ENCODE measurements around the gene ATRNL1. TPM values are rescaled to one million over a fixed set of nuclear protein-coding genes. Genes with fewer than 3 reads are reported as not detected.

The ATRNL1 gene
- total and polyA plus RNA-seq, 2 experiments from 2014 or later = 4.8 to 29.7 TPM

DNA sequence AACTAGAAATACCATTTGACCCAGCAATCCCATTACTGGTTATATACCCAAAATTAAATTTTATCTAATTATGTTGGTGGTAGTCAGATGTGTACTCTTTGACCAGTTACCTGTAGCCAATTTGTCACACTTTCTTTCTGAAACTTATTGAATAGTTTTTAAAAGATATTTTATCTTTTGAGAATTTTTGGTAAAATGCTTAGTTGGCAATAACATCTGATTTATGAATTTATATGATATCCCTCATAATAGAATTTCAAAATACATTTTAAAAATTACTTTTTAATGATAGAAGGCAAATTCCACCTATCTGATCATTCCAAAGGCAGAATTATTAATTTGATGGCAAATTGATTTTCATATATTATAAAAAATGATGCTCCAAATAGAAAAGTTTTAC is 569.3 kb downstream of the ATRNL1 start:
- Mint-ChIP-seq H3K27me3 (ENCODE audit: insufficient read depth, low read depth, poor library complexity) (no peaks in the 10 kb centered on the region), H3K9me3 (no peaks in the 10 kb centered on the region), H3K4me3 (no peak overlapping the region), H3K4me1 (no peaks in the 10 kb centered on the region; the same call in 2 of the 3 replicates), H3K27ac (no peak overlapping the region), H3K36me3 (ENCODE audit: low read depth) (no peaks in the 10 kb centered on the region)
- H4K20me1 ChIP-seq (replicated peaks; ENCODE audit: insufficient read depth) = no peaks in the 10 kb centered on the region
- no peaks in the 10 kb centered on the region for H3K79me2 ChIP-seq (replicated peaks; ENCODE audit: insufficient read depth)
- H3K36me3 ChIP-seq (ENCODE audit: insufficient read depth) = no peaks in the 10 kb centered on the region
- H3F3A ChIP-seq (replicated peaks; ENCODE audit: low read depth) = no peaks in the 10 kb centered on the region
- TF ChIP-seq, protein P1, sequence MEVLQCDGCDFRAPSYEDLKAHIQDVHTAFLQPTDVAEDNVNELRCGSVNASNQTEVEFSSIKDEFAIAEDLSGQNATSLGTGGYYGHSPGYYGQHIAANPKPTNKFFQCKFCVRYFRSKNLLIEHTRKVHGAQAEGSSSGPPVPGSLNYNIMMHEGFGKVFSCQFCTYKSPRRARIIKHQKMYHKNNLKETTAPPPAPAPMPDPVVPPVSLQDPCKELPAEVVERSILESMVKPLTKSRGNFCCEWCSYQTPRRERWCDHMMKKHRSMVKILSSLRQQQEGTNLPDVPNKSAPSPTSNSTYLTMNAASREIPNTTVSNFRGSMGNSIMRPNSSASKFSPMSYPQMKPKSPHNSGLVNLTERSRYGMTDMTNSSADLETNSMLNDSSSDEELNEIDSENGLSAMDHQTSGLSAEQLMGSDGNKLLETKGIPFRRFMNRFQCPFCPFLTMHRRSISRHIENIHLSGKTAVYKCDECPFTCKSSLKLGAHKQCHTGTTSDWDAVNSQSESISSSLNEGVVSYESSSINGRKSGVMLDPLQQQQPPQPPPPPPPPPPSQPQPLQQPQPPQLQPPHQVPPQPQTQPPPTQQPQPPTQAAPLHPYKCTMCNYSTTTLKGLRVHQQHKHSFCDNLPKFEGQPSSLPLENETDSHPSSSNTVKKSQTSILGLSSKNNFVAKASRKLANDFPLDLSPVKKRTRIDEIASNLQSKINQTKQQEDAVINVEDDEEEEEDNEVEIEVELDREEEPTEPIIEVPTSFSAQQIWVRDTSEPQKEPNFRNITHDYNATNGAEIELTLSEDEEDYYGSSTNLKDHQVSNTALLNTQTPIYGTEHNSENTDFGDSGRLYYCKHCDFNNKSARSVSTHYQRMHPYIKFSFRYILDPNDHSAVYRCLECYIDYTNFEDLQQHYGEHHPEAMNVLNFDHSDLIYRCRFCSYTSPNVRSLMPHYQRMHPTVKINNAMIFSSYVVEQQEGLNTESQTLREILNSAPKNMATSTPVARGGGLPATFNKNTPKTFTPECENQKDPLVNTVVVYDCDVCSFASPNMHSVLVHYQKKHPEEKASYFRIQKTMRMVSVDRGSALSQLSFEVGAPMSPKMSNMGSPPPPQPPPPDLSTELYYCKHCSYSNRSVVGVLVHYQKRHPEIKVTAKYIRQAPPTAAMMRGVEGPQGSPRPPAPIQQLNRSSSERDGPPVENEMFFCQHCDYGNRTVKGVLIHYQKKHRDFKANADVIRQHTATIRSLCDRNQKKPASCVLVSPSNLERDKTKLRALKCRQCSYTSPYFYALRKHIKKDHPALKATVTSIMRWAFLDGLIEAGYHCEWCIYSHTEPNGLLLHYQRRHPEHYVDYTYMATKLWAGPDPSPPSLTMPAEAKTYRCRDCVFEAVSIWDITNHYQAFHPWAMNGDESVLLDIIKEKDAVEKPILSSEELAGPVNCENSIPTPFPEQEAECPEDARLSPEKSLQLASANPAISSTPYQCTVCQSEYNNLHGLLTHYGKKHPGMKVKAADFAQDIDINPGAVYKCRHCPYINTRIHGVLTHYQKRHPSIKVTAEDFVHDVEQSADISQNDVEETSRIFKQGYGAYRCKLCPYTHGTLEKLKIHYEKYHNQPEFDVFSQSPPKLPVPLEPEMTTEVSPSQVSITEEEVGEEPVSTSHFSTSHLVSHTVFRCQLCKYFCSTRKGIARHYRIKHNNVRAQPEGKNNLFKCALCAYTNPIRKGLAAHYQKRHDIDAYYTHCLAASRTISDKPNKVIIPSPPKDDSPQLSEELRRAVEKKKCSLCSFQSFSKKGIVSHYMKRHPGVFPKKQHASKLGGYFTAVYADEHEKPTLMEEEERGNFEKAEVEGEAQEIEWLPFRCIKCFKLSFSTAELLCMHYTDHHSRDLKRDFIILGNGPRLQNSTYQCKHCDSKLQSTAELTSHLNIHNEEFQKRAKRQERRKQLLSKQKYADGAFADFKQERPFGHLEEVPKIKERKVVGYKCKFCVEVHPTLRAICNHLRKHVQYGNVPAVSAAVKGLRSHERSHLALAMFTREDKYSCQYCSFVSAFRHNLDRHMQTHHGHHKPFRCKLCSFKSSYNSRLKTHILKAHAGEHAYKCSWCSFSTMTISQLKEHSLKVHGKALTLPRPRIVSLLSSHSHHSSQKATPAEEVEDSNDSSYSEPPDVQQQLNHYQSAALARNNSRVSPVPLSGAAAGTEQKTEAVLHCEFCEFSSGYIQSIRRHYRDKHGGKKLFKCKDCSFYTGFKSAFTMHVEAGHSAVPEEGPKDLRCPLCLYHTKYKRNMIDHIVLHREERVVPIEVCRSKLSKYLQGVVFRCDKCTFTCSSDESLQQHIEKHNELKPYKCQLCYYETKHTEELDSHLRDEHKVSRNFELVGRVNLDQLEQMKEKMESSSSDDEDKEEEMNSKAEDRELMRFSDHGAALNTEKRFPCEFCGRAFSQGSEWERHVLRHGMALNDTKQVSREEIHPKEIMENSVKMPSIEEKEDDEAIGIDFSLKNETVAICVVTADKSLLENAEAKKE (CRISPR knock-in tag; IDR thresholded peaks at IDR 0.05) = no peak
- no peak for TF ChIP-seq NANOG (IDR thresholded peaks at IDR 0.05; ENCODE audit: borderline replicate concordance)
- TF ChIP-seq EZH2phosphoT487 (IDR thresholded peaks at IDR 0.05; ENCODE audit: unreplicated experiment) = no peak
- no peak for TF ChIP-seq JUNB (IDR thresholded peaks at IDR 0.05; ENCODE audit: unreplicated experiment)
- TF ChIP-seq, protein P2, sequence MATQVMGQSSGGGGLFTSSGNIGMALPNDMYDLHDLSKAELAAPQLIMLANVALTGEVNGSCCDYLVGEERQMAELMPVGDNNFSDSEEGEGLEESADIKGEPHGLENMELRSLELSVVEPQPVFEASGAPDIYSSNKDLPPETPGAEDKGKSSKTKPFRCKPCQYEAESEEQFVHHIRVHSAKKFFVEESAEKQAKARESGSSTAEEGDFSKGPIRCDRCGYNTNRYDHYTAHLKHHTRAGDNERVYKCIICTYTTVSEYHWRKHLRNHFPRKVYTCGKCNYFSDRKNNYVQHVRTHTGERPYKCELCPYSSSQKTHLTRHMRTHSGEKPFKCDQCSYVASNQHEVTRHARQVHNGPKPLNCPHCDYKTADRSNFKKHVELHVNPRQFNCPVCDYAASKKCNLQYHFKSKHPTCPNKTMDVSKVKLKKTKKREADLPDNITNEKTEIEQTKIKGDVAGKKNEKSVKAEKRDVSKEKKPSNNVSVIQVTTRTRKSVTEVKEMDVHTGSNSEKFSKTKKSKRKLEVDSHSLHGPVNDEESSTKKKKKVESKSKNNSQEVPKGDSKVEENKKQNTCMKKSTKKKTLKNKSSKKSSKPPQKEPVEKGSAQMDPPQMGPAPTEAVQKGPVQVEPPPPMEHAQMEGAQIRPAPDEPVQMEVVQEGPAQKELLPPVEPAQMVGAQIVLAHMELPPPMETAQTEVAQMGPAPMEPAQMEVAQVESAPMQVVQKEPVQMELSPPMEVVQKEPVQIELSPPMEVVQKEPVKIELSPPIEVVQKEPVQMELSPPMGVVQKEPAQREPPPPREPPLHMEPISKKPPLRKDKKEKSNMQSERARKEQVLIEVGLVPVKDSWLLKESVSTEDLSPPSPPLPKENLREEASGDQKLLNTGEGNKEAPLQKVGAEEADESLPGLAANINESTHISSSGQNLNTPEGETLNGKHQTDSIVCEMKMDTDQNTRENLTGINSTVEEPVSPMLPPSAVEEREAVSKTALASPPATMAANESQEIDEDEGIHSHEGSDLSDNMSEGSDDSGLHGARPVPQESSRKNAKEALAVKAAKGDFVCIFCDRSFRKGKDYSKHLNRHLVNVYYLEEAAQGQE (IDR thresholded peaks at IDR 0.05; ENCODE audit: unreplicated experiment) = no peak
- no peak for TF ChIP-seq STAT1 (IDR thresholded peaks at IDR 0.05; ENCODE audit: unreplicated experiment)
- TF ChIP-seq EZH2 (IDR thresholded peaks at IDR 0.05; ENCODE audit: low read depth, unreplicated experiment) = no peak
- no peak for TF ChIP-seq ZNF114 (CRISPR knock-in tag; IDR thresholded peaks at IDR 0.05)
- TF ChIP-seq CREB1 (CRISPR knock-in tag; IDR thresholded peaks at IDR 0.05; ENCODE audit: low read depth) = no peak
- no peak for TF ChIP-seq POLR2AphosphoS5 (IDR thresholded peaks at IDR 0.05; ENCODE audit: low read depth)
- no peak overlapping the region for H2AFZ ChIP-seq
- no peak for DNase-seq (ENCODE audit: low spot score)
- no peaks in the 10 kb centered on the region for H3K9me2 ChIP-seq (ENCODE audit: insufficient read depth)
- no peaks in the 10 kb centered on the region for H3K4me1 ChIP-seq (ENCODE audit: insufficient read depth)
- no peak for ATAC-seq
- no peak overlapping the region for H3K4me2 ChIP-seq
- H3K4me3 ChIP-seq = no peak overlapping the region
- H3K27ac ChIP-seq (ENCODE audit: low read depth) = no peak overlapping the region
- no peaks in the 10 kb centered on the region for H3K27me3 ChIP-seq (ENCODE audit: insufficient read depth)

All from GM23338 (cell line).